Measurements from ENCODE around the gene WWOX.

- TF ChIP-seq CTCF (optimal IDR thresholded peaks at IDR 0.05 in 1 of 3, IDR thresholded peaks at IDR 0.05 in 1 of 3, conservative IDR thresholded peaks at IDR 0.05 in 1 of 3; ENCODE audit: extremely low read depth in 1 of 3, insufficient read depth in 2 of 3, low read length in 3 of 3) (no peak), EZH2 (IDR thresholded peaks at IDR 0.05; ENCODE audit: low read length) (no peak)
Observed at GRCh38 chr16:78593352-78593751, 493.9 kb downstream of the WWOX start.

All from keratinocyte (primary cell).